Measurements from ENCODE around the gene KLK12.

Gene KLK12

DNA sequence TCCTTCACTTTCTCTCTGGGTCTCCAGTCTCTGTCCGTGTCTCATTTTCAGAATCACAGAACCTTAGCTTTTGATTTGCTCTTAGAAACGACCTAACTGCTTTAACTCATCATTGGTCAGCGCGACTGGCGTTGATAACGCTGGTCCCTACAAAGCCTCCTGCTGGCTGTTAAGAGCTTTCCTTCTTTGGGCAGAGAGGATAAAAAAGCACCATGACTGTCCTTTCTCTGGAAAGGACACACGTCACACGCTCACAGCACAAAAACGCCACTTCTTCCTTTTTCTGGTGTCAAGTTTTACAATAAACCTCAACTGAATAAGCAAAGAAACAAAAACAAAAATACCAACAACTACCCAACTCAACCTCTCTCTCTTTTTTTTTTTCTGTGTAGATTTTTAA, 1.7 kb upstream of the KLK12 start:
- DNase-seq (ENCODE audit: low read depth), result no peak
- TF ChIP-seq, protein P1, sequence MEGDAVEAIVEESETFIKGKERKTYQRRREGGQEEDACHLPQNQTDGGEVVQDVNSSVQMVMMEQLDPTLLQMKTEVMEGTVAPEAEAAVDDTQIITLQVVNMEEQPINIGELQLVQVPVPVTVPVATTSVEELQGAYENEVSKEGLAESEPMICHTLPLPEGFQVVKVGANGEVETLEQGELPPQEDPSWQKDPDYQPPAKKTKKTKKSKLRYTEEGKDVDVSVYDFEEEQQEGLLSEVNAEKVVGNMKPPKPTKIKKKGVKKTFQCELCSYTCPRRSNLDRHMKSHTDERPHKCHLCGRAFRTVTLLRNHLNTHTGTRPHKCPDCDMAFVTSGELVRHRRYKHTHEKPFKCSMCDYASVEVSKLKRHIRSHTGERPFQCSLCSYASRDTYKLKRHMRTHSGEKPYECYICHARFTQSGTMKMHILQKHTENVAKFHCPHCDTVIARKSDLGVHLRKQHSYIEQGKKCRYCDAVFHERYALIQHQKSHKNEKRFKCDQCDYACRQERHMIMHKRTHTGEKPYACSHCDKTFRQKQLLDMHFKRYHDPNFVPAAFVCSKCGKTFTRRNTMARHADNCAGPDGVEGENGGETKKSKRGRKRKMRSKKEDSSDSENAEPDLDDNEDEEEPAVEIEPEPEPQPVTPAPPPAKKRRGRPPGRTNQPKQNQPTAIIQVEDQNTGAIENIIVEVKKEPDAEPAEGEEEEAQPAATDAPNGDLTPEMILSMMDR (IDR thresholded peaks at IDR 0.05; ENCODE audit: low read depth, low read length, missing control alignments), result no peak
- no peak overlapping the region for H3K4me3 ChIP-seq (ENCODE audit: low read depth, low read length)
- in situ Hi-C loops (cut with HindIII; ENCODE audit: low sequenced_read_pairs), result no loop called here

DNA sequence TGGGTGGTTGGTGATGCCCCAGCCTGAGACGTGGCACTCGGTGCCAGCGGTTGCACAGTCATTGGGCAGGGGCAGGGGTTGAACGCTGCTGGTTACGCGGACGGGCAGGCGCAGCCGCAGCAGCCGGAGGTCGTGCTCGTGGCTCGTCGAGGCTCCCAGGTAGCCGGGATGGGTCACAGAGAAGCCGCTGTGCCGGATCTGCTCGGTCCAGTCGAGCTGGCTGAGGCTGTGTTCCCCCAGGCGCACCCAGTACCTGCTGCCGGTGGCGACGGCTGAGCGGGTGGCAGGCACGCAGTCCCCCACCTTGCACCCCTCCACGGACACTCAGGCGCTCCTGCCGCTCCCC, 2.9 kb downstream of the KLK12 start:
- TF ChIP-seq, protein P1 (IDR thresholded peaks at IDR 0.05; ENCODE audit: low read depth, low read length, missing control alignments), result no peak
- DNase-seq (ENCODE audit: low read depth), result no peak
- in situ Hi-C loops (cut with HindIII; ENCODE audit: low sequenced_read_pairs), result no loop called here
- H3K4me3 ChIP-seq (ENCODE audit: low read depth, low read length), result no peak overlapping the region

GRCh38 chr19:51031220-51031879, 3.5 kb downstream of the KLK12 start:
- DNase-seq (ENCODE audit: low read depth), result no peak
- in situ Hi-C loops (cut with HindIII; ENCODE audit: low sequenced_read_pairs), result no loop called here
- TF ChIP-seq, protein P1 (IDR thresholded peaks at IDR 0.05; ENCODE audit: low read depth, low read length, missing control alignments), result no peak
- H3K4me3 ChIP-seq (ENCODE audit: low read depth, low read length), result no peak overlapping the region

GRCh38 chr19:51030631-51031030, 4.2 kb downstream of the KLK12 start:
- in situ Hi-C loops (cut with HindIII; ENCODE audit: low sequenced_read_pairs), result no loop called here
- no peak overlapping the region for H3K4me3 ChIP-seq (ENCODE audit: low read depth, low read length)
- TF ChIP-seq, protein P1 (IDR thresholded peaks at IDR 0.05; ENCODE audit: low read depth, low read length, missing control alignments), result no peak
- DNase-seq (ENCODE audit: low read depth), result no peak

DNA sequence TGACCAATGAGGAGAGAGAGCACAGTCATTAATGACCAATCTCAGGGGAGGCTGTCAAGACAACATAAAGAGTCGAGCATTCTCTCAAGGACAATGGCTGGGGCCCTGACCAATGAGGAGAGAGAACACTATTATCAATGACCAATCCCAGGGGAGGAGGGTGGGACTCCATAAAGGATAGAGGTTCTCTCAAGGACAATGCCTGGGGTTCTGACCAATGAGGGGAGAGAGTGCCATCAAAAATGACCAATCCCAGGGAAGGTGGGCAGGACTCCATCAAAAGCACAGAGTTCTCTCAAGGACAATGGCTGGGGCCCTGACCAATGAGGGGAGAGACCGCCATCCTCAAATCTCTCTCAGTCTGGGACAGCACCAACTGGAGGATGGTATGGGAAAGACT, 5.1 kb downstream of the KLK12 start:
- H3K4me3 ChIP-seq (ENCODE audit: low read depth, low read length), result no peak overlapping the region
- TF ChIP-seq, protein P1 (IDR thresholded peaks at IDR 0.05; ENCODE audit: low read depth, low read length, missing control alignments), result no peak
- DNase-seq (ENCODE audit: low read depth), result no peak
- in situ Hi-C loops (cut with HindIII; ENCODE audit: low sequenced_read_pairs), result no loop called here

DNA sequence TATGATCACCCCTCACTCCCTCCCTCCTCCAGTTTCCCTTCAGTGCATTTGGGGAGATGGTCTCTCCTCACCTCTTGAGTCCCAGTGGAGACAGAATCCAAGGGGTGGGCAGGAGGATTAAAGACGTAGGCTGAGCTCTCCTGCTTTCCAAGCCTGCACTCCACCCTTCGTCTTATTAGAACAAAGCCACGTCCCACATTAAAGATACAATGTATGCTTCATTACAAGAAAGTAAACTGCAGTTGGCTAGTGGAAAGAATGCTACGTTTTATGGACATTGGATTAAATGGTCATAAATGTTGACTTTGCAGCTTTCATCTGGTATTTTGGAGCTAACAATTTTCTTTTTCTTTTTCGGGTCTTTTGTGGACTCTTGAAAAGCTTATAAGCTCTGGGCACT, 6.9 kb downstream of the KLK12 start:
- in situ Hi-C loops (cut with HindIII; ENCODE audit: low sequenced_read_pairs), result no loop called here
- no peak overlapping the region for H3K4me3 ChIP-seq (ENCODE audit: low read depth, low read length)
- TF ChIP-seq, protein P1 (IDR thresholded peaks at IDR 0.05; ENCODE audit: low read depth, low read length, missing control alignments), result no peak
- DNase-seq (ENCODE audit: low read depth), result no peak

Measured in astrocyte of the cerebellum (primary cell).